SK-N-SH (cell line): ENCODE measurements around the gene DDX54. TPM values are rescaled to one million over a fixed set of nuclear protein-coding genes. Genes with fewer than 3 reads are reported as not detected.

ENCODE experiments used
- CTCF ChIA-PET: fragments of 300-600, 350-600 bp; formaldehyde crosslinking; extraction: SDS; loops from one replicate; lab custom pipeline; 2021; lab: Yijun Ruan, JAX
- POLR2A ChIA-PET: fragments of 350-600 bp; sonication (Branson Sonifier 250); formaldehyde crosslinking; extraction: SDS; loops from one replicate; lab custom pipeline; 2020; ENCODE audit warnings: antibody characterized with exemption, inconsistent platforms; lab: Yijun Ruan, JAX
- DNase-seq: peaks from one replicate; pipeline ENCODE4 v3.0.0; 2012
- H2AFZ ChIP-seq: fragments of 200-600 bp; sonication (generic); 2 replicates; pipeline ENCODE4 v1.8.1; 2016; ENCODE audit warnings: antibody characterized with exemption, mild to moderate bottlenecking, low read depth
- H3F3A ChIP-seq: fragments of 200-600 bp; sonication (generic); replicated peaks from 2 replicates; pipeline ENCODE3; 2016; ENCODE audit warnings: antibody characterized with exemption, mild to moderate bottlenecking; ENCODE audit not compliant: insufficient read depth
- H3K27ac ChIP-seq, 2 experiments: fragments of 200-500 bp in 1 of 2; fragments of 200-600 bp in 1 of 2; sonication (Bioruptor generic) in 1 of 2; sonication (generic), shearing (Covaris generic) in 1 of 2; 2 replicates each; pipeline versions ENCODE4 v1.5.1 to v1.6.1; 2014 to 2016; ENCODE audit warnings: low read depth in 2 of 2, inconsistent platforms in 1 of 2, low read length in 1 of 2, mild to moderate bottlenecking in 1 of 2, mixed read lengths in 1 of 2
- H3K27me3 ChIP-seq: fragments of 200-600 bp; sonication (generic), shearing (Covaris generic); 2 replicates; pipeline ENCODE4 v1.6.1; 2016; ENCODE audit warnings: mixed run types; ENCODE audit not compliant: insufficient read depth
- H3K36me3 ChIP-seq, 2 experiments: fragments of 200-500 bp in 1 of 2; fragments of 200-600 bp in 1 of 2; sonication (Bioruptor generic) in 1 of 2; sonication (generic) in 1 of 2; replicated peaks in 1 of 2; 2 replicates each; pipeline versions ENCODE3 to v1.5.1; 2014 to 2016; ENCODE audit warnings: low read length in 1 of 2, mild to moderate bottlenecking in 1 of 2; ENCODE audit not compliant: insufficient read depth in 2 of 2, control insufficient read depth in 1 of 2
- H3K4me1 ChIP-seq, 2 experiments: fragments of 200-500 bp in 1 of 2; fragments of 200-600 bp in 1 of 2; sonication (Bioruptor generic) in 1 of 2; sonication (generic), shearing (Covaris generic) in 1 of 2; 2 replicates each; pipeline versions ENCODE4 v1.5.1 to v1.6.1; 2014 to 2016; ENCODE audit warnings: low read depth in 1 of 2, low read length in 1 of 2, mixed run types in 1 of 2; ENCODE audit not compliant: insufficient read depth in 2 of 2, control insufficient read depth in 1 of 2
- H3K4me2 ChIP-seq: fragments of 200-600 bp; sonication (generic), shearing (Covaris generic); 2 replicates; pipeline ENCODE4 v1.6.1; 2017; ENCODE audit warnings: mixed run types
- H3K4me3 ChIP-seq, 2 experiments: fragments of 200-500 bp in 1 of 2; fragments of 200-600 bp in 1 of 2; sonication (Bioruptor generic) in 1 of 2; sonication (generic), shearing (Covaris generic) in 1 of 2; 2 replicates each; pipeline versions ENCODE4 v1.5.1 to v1.8.1; 2014 to 2016; ENCODE audit warnings: low read depth in 2 of 2, inconsistent platforms in 1 of 2, low read length in 1 of 2, mild to moderate bottlenecking in 1 of 2, mixed read lengths in 1 of 2, moderate library complexity in 1 of 2
- H3K79me2 ChIP-seq: fragments of 200-600 bp; sonication (generic); 2 replicates; pipeline ENCODE4 v1.8.1; 2017; ENCODE audit warnings: mild to moderate bottlenecking; ENCODE audit not compliant: insufficient read depth
- H3K9ac ChIP-seq: fragments of 200-600 bp; sonication (generic); 2 replicates; pipeline ENCODE4 v1.6.1; 2017; ENCODE audit warnings: mixed run types
- H3K9me2 ChIP-seq: fragments of 200-600 bp; sonication (generic); 2 replicates; pipeline ENCODE4 v1.6.1; 2017; ENCODE audit warnings: mixed run types
- H3K9me3 ChIP-seq: fragments of 200-600 bp; sonication (generic); 2 replicates; pipeline ENCODE4 v1.6.1; 2017; ENCODE audit warnings: mixed run types, mild to moderate bottlenecking, moderate library complexity
- H4K20me1 ChIP-seq: fragments of 200-600 bp; sonication (generic); 2 replicates; pipeline ENCODE4 v1.6.1; 2017; ENCODE audit warnings: mild to moderate bottlenecking, mixed run types; ENCODE audit not compliant: insufficient read depth
- CTCF ChIP-seq: fragments of 200-600 bp; sonication (generic); IDR thresholded peaks from 2 replicates; pipeline ENCODE4 v1.6.1; 2017; ENCODE audit warnings: antibody characterized with exemption, mild to moderate bottlenecking, moderate library complexity
- FOSL2 ChIP-seq: IDR thresholded peaks from 2 replicates; pipeline ENCODE4 v1.4.0; 2012; ENCODE audit warnings: low read depth, mild to moderate bottlenecking, moderate library complexity, borderline replicate concordance
- GABPA ChIP-seq: IDR thresholded peaks from 2 replicates; pipeline ENCODE4 v1.4.0; 2012; ENCODE audit warnings: low read depth, mild to moderate bottlenecking
- NFIC ChIP-seq: IDR thresholded peaks from 2 replicates; pipeline ENCODE4 v1.4.0; 2012; ENCODE audit warnings: borderline replicate concordance
- NRF1 ChIP-seq: IDR thresholded peaks from 2 replicates; pipeline ENCODE4 v1.6.1; 2012; ENCODE audit warnings: low read depth, mild to moderate bottlenecking, low read length
- USF2 ChIP-seq: fragments of 150-350 bp; IDR thresholded peaks from 2 replicates; pipeline ENCODE4 v1.6.1; 2017; ENCODE audit warnings: antibody characterized with exemption, low read length, low read depth, borderline replicate concordance
- WGBS: methylation state at CpG from one replicate; pipeline ENCODE4 v1.1.6; 2017; ENCODE audit warnings: low lambda C conversion rate; 5-methylcytosine and 5-hydroxymethylcytosine counted together
- polyA plus RNA-seq, 3 experiments: library from polyadenylated mRNA; depleted of rRNA; stranded (reverse); fragments of >200 nt; gene quantifications; 2 replicates each; pipeline ENCODE4 v1.2.3, GENCODE V29; 2012

DDX54 gene
- polyA plus RNA-seq, 1 of the 3 experiments (the other 2 are of a cell fraction): 69.9 TPM

GRCh38 chr12:113222730-113223531 is 37.7 kb upstream of the DDX54 start:
- peaks cover 14 to 15% of the 10 kb centered on the region in 2 experiments; a peak in 3 of 4 replicates for H3K4me1 ChIP-seq
- H3K4me3 ChIP-seq: peak overlapping the region; percentile 68 to 82; a peak in 3 of 4 replicates
- peak overlapping the region; percentile 6; the same call in 1 of the 2 replicates for H3K9ac ChIP-seq

GRCh38 chr12:113221997-113222729 is 36.9 kb upstream of the DDX54 start:
- Histone ChIP-seq H3K9me3 (no peaks in the 10 kb centered on the region), H3K4me2 (peak overlapping the region; percentile 86), H3K9me2 (no peaks in the 10 kb centered on the region), H3K9ac (peak overlapping the region; percentile 79), H3K27ac (peak overlapping the region; percentile 62 to 72), H3K4me3 (peak overlapping the region; percentile 68 to 82), H3K79me2 (peaks cover 23% of the 10 kb centered on the region; the same call in 1 of the 2 replicates), H3K4me1 (peaks cover 14 to 15% of the 10 kb centered on the region in 2 experiments; a peak in 3 of 4 replicates), H3K36me3 (no peaks in the 10 kb centered on the region), H3F3A (peaks cover 19% of the 10 kb centered on the region), H4K20me1 (no peaks in the 10 kb centered on the region), H3K27me3 (no peaks in the 10 kb centered on the region), H2AFZ (peak overlapping the region; percentile 80)
- POLR2A ChIA-PET: interaction anchor here (0.5 to 1.8 kb wide), 3 partner anchors 24 to 701 kb away, joined by 3 to 12 read pairs (median 3); partner anchors contain the start of genes DDX54 and RITA1
- DNase-seq: no peak
- WGBS: 32% methylated on average over 9 of the region's 12 CpGs
- TF ChIP-seq NRF1 (no peak), CTCF (no peak), USF2 (no peak)
- CTCF ChIA-PET: interaction anchor here (1.0 to 1.4 kb wide), 3 partner anchors 10 to 200 kb away, joined by 3 read pairs; partner anchors contain the start of gene SDSL

More at GRCh38 chr12:113222730-113223531, 37.7 kb upstream of the DDX54 start:
- H3K79me2 ChIP-seq: peaks cover 23% of the 10 kb centered on the region; the same call in 1 of the 2 replicates
- 39% methylated on average over 11 of the region's 11 CpGs for WGBS
- H2AFZ ChIP-seq: peak overlapping the region; percentile 23; the same call in 1 of the 2 replicates
- peaks cover 22% of the 10 kb centered on the region for H3F3A ChIP-seq
- peak overlapping the region; percentile 62 to 72 for H3K27ac ChIP-seq
- peak overlapping the region; percentile 86 for H3K4me2 ChIP-seq
- TF ChIP-seq FOSL2 (no peak), NFIC (0 out of 2 replicates have a peak, but pooled peaks have one; percentile 28), GABPA (no peak)
- DNase-seq: no peak
- CTCF ChIA-PET: interaction anchor here (1.4 kb wide), 1 partner anchor 200 kb away, joined by 3 read pairs; the partner anchor contains the start of gene SDSL
- H3K27me3 ChIP-seq: no peaks in the 10 kb centered on the region
- no peaks in the 10 kb centered on the region for H3K9me3 ChIP-seq
- no peaks in the 10 kb centered on the region for H4K20me1 ChIP-seq
- POLR2A ChIA-PET: interaction anchor here (0.5 kb wide), 1 partner anchor 702 kb away, joined by 3 read pairs; no protein-coding TSS in a partner anchor
- H3K36me3 ChIP-seq: peaks cover 0 to 2% of the 10 kb centered on the region in 2 experiments
- H3K9me2 ChIP-seq: no peaks in the 10 kb centered on the region
